GM12872 (cell line): ENCODE results near the gene RNU1-3.

Experiments used
- CTCF ChIP-seq: IDR thresholded peaks from 3 replicates; pipeline ENCODE4 v1.5.1; 2011; ENCODE audit warnings: low read depth, mild to moderate bottlenecking, low read length, moderate library complexity; ENCODE audit not compliant: insufficient read depth

RNU1-3 gene

GRCh38 chr1:16630661-16631247 lies 36.0 kb downstream of the RNU1-3 start:
- no peak for TF ChIP-seq CTCF

- TF ChIP-seq CTCF: no peak
Measured at GRCh38 chr1:16628361-16629111, 38.2 kb downstream of the RNU1-3 start.

GRCh38 chr1:16625497-16626408 lies 41.0 kb downstream of the RNU1-3 start:
- TF ChIP-seq CTCF: no peak

GRCh38 chr1:16621300-16621658 lies 45.5 kb downstream of the RNU1-3 start:
- TF ChIP-seq CTCF: no peak

- TF ChIP-seq CTCF: no peak
Measured at GRCh38 chr1:16618719-16619118, 48.0 kb downstream of the RNU1-3 start.

- TF ChIP-seq CTCF: no peak
Measured at GRCh38 chr1:16617778-16618580, 48.8 kb downstream of the RNU1-3 start.
